ENCODE data around the gene RAB4B. TPM values are rescaled to one million over a fixed set of nuclear protein-coding genes. Genes with fewer than 3 reads are reported as not detected.
"Not testable (repeated sequence)": the region's sequence is repeated elsewhere in the genome, so short reads cannot be mapped to it uniquely, and the experiment has no call there.

Gene RAB4B
- total RNA-seq, 1 donor from 2014 or later = 9.9 TPM

DNA sequence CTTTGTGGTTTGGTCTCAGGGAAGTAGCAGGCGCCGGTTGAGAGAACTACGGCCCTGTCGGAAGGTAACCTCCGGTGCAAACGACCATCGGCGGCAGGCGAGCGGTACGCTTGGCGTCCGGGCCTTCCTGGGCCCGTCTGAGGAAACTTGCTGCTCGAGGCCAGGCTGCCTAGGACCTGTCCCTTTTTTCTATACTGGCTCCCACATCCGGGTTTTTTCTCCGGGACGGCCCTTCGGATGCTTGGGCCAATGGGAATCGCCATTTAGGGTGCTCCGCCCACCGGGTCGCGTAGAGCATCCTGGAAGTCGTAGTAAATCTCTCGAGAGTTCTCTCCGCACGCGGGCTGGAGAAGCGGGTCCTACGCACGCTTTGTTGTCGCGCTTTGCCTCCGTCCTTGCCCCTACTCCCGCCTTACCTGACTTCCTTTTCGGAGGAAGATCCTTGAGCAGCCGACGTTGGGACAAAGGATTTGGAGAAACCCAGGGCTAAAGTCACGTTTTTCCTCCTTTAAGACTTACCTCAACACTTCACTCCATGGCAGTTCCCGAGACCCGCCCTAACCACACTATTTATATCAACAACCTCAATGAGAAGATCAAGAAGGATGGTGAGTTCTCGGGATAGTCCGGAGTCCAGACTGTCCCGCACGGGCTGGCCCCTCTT, 27.0 kb upstream of the RAB4B start, which contains the start of gene SNRPA:
Gene SNRPA (plus strand): TSS at position 330 of the 664 bp plus-strand sequence. CDS start 206 bp downstream, at position 536.
- DNase-seq (ENCODE audit: low read depth) = peak; percentile 94

DNA sequence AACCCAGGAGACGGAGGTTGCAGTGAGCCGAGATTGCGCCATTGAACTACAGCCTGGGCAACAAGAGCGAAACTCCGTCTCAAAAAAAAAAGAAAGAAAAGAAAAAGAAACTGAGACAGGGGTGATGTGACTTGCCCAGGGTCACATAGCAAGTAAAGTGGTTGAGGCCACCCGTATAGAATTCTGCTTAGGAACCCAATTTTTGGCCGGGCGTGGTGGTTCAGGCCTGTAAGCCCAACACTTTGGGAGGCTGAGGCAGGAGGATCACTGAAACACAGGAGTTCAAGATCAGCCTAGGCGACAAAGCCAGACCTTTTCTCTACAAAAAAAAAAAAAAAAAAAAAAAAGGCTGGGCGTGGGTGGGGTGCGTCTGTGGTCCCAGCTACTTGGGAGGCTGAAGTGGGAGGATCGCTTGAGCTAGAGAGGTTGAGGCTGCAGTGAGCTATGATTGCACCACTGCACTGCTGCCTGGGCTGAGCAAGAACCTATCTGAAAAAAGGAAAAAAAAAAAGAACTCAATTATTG, 25.7 kb upstream of the RAB4B start:
- DNase-seq (ENCODE audit: low read depth) = no peak

DNA sequence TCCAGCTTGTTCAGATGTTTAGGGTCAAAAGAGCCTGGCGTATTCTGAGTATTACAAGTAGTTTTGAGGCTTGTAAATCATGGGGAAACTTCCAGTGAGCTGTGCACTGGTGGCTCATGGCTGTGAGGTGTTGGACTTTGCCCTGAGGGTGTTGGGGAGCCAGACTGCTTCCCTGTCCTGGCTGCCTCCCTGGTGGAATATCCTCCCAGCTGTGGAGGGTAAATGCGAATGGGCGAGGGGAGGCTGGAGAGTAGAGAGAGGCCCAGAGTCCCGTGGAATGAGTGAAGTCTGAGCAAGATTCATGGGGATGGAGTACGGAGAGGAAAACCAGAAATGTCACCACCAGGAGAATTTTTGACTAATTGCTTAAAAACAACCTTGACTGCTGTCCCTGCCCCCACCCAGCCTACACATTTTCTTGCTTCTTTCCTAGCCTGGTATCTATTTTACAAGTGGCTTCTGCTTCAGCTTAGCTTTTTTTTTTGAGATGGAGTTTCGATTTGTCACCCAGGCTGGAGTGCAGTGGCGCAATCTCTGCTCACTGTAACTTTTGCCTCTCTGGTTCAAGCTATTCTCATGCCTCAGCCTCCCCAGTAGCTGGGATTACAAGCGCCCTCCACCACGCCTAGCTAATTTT, 23.3 kb upstream of the RAB4B start:
- DNase-seq (ENCODE audit: low read depth) = peak; percentile 44

DNA sequence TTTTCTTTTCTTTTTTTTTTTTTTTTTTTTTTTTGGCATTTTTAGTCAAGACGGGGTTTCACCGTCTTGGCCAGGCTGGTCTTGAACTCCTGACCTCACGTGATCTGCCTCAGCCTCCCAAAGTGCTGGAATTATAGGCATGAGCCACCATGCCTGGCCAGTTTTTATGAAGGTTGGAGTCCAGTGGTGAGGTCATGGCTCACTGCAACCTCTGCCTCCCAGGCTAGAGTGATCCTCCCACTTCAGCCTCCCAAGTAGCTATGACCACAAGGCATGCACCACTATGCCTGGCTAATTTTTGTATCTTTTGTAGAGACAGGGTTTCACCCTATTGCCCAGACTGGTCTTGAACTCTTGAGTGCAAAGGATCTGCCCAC, 22.8 kb upstream of the RAB4B start:
- DNase-seq (ENCODE audit: low read depth) = no peak

DNA sequence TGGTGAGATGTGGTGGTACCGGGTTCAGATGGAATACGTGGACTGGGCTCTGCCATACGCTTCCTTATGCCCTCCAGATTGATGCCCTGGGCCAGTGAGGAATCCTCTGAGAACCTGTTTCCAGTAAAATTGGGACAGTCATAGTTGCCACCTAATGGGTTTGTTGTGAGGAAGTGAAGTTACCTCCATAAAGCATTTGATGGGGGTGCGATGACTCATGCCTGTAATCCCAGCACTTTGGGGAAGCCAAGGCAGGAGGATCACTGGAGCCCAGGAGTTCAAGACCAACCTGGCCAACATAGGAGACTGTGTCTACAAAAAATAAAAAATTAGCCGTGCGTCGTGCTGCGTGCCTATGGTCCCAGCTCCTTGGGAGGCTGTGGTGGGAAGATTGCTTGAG, 22.3 kb upstream of the RAB4B start:
- DNase-seq (ENCODE audit: low read depth) = no peak

DNA sequence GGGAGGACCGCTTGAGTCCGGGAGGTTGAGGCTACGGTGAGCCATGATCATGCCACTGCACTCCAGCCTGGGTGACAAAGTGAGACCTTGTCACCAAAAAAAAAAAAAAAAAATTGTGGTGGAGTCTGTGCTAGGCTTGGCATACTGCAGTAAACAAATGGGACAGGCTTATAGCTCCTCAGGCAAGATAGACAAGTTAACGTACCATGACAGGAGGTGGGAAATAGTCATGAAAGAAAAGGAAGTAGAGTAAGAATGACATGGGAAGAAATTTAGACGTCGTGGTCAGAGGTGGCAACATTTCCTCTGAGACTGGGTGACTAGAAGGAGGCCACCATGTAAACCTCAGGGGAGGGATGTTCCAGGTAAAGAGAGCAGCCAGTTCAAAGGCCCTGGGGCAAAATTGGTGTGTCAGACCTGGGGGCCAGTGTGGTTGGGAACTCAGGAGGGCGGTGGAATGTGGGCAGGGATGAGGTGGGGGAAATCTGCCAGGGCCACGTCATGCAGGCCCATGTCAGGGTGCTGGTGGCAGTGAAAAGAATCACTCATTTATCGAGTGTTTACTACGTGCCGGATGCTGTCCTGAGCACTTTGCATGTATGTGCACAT, 21.4 kb upstream of the RAB4B start:
- no peak for DNase-seq (ENCODE audit: low read depth)

DNA sequence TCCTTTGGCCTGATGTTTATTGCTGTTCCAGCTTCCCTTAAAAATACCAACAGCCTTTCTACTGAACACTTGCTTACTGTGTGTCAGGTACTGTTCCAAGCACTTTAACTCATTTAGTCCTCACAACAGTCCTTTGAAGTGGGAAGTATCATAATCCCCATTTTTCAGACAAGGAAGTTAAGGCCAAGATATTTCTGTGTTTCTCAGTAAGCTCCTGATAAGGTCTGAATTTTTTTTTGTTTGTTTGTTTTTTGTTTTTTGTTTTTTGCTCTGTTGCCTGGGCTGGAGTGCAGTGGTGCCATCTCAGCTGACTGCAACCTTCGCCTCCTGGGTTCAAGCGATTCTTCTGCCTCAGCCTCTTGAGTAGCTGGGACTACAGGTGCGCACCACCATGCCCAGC, 19.6 kb upstream of the RAB4B start:
- no peak for DNase-seq (ENCODE audit: low read depth)

DNA sequence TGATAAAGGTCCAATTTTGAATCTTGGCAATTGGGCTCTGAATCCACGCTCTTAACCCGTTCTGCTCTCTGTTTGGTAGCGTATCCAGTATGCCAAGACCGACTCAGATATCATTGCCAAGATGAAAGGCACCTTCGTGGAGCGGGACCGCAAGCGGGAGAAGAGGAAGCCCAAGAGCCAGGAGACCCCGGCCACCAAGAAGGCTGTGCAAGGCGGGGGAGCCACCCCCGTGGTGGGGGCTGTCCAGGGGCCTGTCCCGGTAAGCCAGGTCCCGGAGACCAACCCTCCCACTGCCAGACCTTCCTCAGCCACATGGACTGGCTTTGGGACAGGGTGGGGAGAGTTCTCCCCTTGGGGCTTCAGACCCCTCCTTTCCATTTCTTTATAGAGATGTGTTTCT, 18.7 kb upstream of the RAB4B start:
- no peak for DNase-seq (ENCODE audit: low read depth)

DNA sequence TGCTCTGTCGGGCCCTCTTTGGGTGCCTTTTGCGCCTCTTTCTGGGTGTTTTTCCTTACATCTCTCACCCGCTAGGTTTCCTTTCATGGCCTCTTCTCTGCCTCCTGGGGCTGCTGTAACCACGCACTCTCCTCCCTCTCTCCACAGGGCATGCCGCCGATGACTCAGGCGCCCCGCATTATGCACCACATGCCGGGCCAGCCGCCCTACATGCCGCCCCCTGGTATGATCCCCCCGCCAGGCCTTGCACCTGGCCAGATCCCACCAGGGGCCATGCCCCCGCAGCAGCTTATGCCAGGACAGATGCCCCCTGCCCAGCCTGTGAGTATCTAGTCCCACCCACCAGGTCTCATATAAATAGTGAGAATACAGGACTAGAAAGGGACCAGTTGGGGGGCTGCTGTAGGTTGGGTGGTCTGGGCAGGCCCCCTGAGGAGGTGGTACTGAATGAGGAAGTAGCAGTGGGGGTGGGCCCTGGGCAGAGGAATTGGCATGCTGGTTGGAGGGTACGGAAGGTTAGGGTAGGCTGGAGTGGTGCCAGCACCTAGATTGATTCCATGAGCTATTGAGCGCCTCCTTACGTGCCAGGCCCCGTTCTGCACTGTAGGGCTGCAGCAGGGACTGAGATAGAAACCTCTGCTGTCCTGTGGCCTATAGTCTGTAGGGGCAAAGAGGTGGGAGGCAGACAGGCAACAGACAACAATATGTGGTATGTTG, 15.1 kb upstream of the RAB4B start:
- DNase-seq (ENCODE audit: low read depth) = no peak

DNA sequence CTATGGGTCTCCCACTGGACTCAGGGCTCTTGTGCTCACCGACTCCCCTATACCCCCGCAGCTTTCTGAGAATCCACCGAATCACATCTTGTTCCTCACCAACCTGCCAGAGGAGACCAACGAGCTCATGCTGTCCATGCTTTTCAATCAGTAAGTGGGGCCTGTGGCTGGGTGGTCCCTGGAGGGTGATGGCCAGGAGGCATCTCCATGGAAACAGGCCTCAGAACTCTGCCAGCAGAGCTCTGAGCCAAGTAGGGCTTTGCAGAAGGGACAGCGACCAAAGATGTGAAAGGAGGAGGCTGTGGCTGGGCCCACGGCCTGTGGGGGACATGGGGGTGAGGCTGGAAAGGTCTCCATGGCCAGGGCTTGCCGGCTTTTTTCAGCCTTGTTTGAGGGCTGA, 14.5 kb upstream of the RAB4B start:
- DNase-seq (ENCODE audit: low read depth) = no peak

DNA sequence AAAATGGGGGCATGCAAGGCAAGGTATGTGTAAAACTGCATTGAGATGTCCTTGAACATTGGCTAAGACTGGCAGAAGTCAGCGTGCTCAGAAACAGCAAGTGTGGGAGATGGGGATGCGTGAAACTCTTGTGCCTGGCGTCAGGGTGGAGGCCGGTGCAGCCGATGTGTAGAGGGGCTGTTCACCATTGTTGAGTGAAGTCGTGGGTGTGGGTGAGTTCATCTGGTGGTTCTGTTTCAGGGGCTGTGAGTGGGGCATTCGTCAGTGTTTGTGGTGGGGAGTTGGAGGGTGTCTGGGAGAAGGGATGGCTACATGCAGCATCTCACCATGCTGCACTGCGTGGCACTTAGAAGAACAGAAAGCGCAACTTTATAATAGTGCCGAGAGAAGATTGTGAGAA, 14.1 kb upstream of the RAB4B start:
- DNase-seq (ENCODE audit: low read depth) = no peak

DNA sequence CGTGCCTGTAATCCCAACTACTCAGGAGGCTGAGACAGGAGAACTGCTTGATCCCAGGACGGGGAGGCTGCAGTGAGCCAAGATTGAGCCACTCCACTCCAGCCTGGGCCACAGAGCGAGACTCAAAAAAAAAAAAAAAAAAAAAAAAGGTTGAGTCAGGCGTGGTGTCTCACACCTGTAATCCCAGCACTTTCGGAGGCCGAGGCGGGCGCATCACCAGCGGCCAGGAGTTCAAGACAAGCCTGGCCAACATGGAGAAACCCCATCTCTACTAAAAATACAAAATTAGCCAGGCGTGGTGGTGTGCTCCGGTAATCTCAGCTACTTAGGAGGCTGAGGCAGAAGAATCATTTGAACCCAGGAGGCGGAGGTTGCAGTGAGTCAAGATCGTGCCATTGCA, 11.7 kb upstream of the RAB4B start:
- not testable (repeated sequence) for DNase-seq (ENCODE audit: low read depth)

DNA sequence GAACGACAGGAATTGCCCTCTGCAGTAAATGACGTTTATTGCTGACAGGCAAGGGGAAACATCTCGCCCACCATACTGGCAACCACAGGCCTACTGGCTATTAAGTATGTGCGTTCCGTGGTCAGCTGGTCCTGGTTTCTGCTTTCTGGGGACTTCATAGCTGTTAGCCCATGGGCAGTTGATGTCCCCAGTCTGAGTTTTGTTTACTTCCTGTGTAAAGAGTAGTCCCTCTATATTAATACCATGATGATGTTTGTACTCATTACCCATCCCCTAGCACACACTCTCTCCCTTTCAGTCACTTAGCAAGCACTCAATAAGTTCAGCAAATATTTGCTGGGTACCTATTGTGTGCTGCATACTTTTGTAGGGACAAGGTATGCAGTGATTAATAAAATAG, 9.2 kb upstream of the RAB4B start:
- DNase-seq (ENCODE audit: low read depth) = no peak

DNA sequence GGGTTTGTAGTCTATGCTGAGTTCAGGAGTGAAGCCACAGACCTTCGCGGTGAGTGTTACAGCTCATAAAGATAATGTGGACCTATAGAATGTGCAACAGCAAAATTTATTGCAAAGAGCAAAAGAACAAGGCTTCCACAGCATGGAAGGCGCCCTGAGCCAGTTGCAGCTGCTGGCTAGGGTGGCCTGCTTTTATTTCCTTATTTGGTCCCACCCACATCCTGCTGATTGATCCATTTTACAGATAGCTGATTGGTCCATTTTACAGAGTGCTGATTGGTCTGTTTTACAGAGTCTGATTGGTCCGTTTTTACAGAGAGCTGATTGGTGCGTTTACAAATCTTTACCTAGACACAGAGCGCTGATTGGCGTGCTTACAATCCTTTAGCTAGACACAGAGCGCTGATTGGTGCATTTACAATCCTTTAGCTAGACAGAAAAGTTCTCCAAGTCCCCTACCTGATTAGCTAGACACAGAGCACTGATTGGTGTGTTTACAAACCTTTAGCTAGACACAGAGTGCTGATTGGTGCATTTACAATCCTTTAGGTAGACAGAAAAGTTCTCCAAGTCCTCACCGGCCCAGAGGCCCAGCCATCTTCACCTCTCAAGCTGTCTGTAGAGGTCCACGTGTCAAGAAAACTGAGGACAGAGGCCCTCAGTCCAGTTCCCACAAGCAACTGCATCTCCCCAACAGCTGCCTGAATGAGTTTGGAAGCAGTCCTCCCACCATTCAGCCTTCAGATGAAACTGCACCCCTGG, 6.8 kb upstream of the RAB4B start:
- not testable (repeated sequence) for DNase-seq (ENCODE audit: low read depth)

DNA sequence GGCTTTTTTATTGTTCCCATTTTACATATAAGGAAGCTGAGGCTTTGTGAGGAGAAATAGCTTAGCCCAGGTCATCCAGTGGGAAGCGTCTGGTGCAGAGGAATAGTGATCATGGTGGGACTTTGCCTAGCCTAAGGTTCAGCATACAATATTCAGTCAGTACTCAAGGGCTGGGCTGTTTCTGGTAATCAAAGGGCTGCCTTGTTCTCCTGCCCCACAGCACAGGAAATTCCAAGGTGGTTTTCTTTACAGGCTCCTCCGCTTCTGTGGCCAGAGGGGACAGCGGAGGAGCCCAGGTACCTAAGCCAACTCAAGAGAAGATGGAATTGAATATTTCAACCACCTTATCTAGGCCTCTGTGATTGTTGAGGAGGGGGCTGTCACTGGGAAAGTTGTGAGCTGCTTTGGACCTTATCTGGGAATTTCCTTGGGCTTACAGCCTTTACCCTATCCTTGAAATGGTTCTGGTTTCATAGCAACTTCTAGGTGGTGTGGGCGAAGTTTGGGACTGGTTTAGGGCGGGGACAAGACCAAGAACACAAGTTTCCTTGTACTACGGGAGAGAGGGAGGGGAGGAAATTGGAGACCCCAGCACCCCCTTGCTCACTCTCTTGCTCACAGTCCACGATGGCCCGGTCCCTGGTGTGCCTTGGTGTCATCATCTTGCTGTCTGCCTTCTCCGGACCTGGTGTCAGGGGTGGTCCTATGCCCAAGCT, 3.0 kb upstream of the RAB4B start, which contains the start of gene MIA:
Gene MIA (plus strand): TSS at position 606 of the 716 bp plus-strand sequence. CDS start 22 bp downstream, at position 628.
- DNase-seq (ENCODE audit: low read depth) = no peak

DNA sequence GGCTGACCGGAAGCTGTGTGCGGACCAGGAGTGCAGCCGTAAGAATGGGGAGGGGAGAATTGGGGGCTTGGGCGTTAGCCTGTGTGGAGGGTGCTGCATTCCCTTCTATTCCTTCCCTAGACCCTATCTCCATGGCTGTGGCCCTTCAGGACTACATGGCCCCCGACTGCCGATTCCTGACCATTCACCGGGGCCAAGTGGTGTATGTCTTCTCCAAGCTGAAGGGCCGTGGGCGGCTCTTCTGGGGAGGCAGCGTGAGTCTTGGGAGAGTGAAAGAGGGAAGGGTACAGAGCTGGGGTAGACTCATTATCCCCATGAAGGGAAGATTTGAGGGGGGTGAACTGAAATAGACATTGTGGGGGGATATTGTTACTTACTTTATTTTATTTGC, 2.4 kb upstream of the RAB4B start:
- no peak for DNase-seq (ENCODE audit: low read depth)

DNA sequence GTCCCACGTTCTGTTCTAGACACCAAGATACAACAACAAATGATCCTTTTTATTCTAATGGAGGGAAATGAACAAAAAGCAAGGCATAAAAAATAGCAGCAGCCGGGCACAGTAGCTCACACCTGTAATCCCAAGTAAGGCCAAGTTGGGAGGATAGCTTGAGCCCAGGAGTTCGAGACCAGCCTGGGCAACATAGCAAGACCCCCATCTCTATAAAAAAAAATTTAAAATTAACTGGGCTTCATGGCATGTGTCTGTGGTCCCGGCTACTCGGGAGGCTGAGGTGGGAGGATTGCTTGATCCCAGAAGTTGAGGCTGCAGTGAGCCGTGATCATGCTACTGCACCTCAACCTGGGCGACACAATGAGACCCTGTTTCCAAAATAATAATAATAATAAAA, 1.7 kb upstream of the RAB4B start:
- DNase-seq (ENCODE audit: low read depth) = no peak

DNA sequence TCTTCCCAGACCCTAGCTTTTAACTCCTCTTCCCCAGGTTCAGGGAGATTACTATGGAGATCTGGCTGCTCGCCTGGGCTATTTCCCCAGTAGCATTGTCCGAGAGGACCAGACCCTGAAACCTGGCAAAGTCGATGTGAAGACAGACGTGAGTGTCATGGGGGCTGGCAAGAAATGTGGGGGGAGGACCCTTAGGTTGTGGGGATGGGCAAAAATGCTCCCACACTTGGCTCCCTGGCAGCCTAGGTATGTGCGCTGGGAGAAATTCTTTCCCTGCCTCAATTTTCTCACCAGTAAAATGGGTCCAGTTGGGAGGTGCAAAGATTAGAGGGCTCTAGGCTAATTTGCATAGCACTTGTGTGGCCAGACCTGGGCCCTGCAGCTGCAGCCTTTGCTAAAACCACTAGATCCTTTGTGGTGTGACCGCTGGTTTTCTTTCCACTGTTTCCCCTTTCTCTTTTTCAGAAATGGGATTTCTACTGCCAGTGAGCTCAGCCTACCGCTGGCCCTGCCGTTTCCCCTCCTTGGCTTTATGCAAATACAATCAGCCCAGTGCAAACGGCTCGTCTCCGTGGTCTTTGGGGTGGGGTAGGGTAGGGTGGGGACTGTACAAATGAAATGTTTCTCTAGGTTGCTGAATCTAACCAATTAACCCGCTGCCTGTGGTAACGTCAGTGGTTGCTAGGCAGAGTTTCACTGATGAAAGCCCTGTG, 959 bp upstream of the RAB4B start:
- DNase-seq (ENCODE audit: low read depth) = peak; percentile 93

DNA sequence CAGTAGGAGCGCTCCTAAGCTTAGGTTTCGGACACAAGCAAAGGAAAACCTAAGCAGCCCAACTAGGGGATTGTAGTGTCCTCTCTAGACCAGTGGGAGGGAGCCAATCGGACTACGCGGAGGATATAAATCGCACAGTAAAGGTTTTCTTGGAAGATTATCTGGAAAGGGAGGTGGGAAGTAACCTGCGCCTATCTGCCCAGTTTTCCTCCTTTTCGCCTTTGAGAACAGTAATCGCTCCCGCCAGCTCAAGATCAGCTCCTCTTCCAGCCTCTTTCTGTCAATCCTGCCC, 456 bp upstream of the RAB4B start:
- no peak for DNase-seq (ENCODE audit: low read depth)

DNA sequence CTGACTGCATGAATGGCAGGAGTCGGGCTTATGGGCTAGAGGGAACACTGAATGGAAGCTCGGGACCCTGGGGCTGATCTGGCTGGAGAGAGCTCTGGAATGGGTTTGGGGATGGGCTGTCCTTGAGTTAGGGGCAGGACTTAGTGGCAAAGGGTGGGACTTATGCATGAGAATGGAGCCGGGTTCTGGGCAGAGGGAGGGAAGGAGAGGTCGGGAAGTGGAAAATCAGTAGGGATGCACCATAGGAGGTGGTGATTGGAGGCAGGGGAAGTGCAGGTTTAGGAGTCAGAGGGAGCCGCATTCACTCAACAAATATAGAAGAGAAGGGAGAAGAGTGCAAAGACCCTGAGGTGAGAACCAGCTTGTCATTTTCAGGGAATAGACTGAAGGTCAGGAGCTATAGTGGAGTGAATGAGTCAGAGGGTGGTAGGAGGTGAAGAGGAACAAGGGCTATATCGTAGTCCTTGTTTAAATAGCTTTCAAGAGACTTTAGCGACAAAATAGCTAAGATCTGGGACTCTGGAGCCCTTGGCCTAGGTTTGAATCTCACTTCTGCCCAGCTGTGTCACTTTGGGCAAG, 748 bp downstream of the RAB4B start:
- peak; percentile 72 for DNase-seq (ENCODE audit: low read depth)

All from renal cortical epithelial cell (primary cell).